Tibial nerve (tissue), 4 donors: ENCODE data around the gene ST3GAL3.

Source experiments
- CTCF ChIP-seq, 5 experiments: fragments of 200-600 bp in 3 of 5; fragments of 450-650 bp in 2 of 5; sonication (generic) in 3 of 5; IDR thresholded peaks; one replicate each; pipeline ENCODE4 v1.5.1; 2016 to 2019; ENCODE audit warnings: antibody characterized with exemption in 5 of 5, mild to moderate bottlenecking in 3 of 5, moderate library complexity in 2 of 5
- EP300 ChIP-seq, 2 donors: sonication (generic); formaldehyde crosslinking; IDR thresholded peaks; one replicate each; pipeline ENCODE4 v1.6.1; 2017; ENCODE audit warnings: antibody characterized with exemption in 2 of 2, mild to moderate bottlenecking in 1 of 2
- POLR2A ChIP-seq, 2 donors: fragments of 450-650 bp; IDR thresholded peaks; one replicate each; pipeline ENCODE4 v1.6.1; 2017; ENCODE audit warnings: antibody characterized with exemption in 2 of 2, mild to moderate bottlenecking in 2 of 2, moderate library complexity in 2 of 2

- TF ChIP-seq POLR2A (IDR thresholded peaks at IDR 0.05) (no peak), CTCF (IDR thresholded peaks at IDR 0.05) (no peak), EP300 (IDR thresholded peaks at IDR 0.05) (no peak)
Observed at GRCh38 chr1:43769350-43769908, 62.1 kb downstream of the ST3GAL3 start.
